DOHH2 (cell line): ENCODE data around the gene PDE4D.

Experiments used
- H3F3A ChIP-seq: fragments of 200-600 bp; sonication (generic), shearing (Covaris generic); 2 replicates; pipeline ENCODE4 v1.6.0; 2016; ENCODE audit warnings: antibody characterized with exemption, mild to moderate bottlenecking; ENCODE audit not compliant: control insufficient read depth, insufficient read depth
- H3K27ac ChIP-seq: fragments of 200-600 bp; sonication (generic); 2 replicates; pipeline ENCODE4 v1.5.1; 2014; ENCODE audit warnings: low read depth, mild to moderate bottlenecking, low read length, moderate library complexity
- H3K27me3 ChIP-seq: fragments of 200-600 bp; sonication (generic); 2 replicates; pipeline ENCODE4 v1.6.1; 2014; ENCODE audit warnings: mild to moderate bottlenecking, low read length, mixed read lengths; ENCODE audit not compliant: control insufficient read depth
- H3K36me3 ChIP-seq: fragments of 200-600 bp; sonication (generic); 2 replicates; pipeline ENCODE4 v1.6.1; 2014; ENCODE audit warnings: mild to moderate bottlenecking, low read length, moderate library complexity, mixed read lengths; ENCODE audit not compliant: control insufficient read depth
- H3K4me1 ChIP-seq: fragments of 200-600 bp; sonication (generic); 2 replicates; pipeline ENCODE4 v1.6.1; 2014; ENCODE audit warnings: mild to moderate bottlenecking, low read length, mixed read lengths; ENCODE audit not compliant: control insufficient read depth
- H3K4me2 ChIP-seq: fragments of 200-600 bp; sonication (generic); 2 replicates; pipeline ENCODE4 v1.6.0; 2014; ENCODE audit warnings: mild to moderate bottlenecking, low read length, moderate library complexity
- H3K4me3 ChIP-seq: fragments of 200-600 bp; sonication (generic); 2 replicates; pipeline ENCODE4 v1.5.1; 2014; ENCODE audit warnings: mild to moderate bottlenecking, low read length, mixed read lengths
- H3K79me2 ChIP-seq: fragments of 200-600 bp; sonication (generic); 2 replicates; pipeline ENCODE4 v1.6.1; 2014; ENCODE audit warnings: mild to moderate bottlenecking, low read length, mixed read lengths; ENCODE audit not compliant: control insufficient read depth
- H3K9me2 ChIP-seq: fragments of 200-600 bp; sonication (generic); replicated peaks from 2 replicates; pipeline ENCODE4 v1.6.1; 2014; ENCODE audit warnings: mild to moderate bottlenecking, low read length, mixed read lengths; ENCODE audit not compliant: control insufficient read depth
- H3K9me3 ChIP-seq: fragments of 200-600 bp; sonication (generic); 2 replicates; pipeline ENCODE4 v1.6.1; 2014; ENCODE audit warnings: antibody characterized with exemption, low read length, mixed read lengths; ENCODE audit not compliant: control insufficient read depth, insufficient read depth
- H4K20me1 ChIP-seq: fragments of 200-600 bp; sonication (generic); 2 replicates; pipeline ENCODE4 v1.6.0; 2014; ENCODE audit warnings: low read depth, mild to moderate bottlenecking, antibody characterized with exemption, low read length, moderate library complexity; ENCODE audit not compliant: control insufficient read depth, insufficient read depth
- EZH2phosphoT487 ChIP-seq: fragments of 200-600 bp; sonication (generic); IDR thresholded peaks from 2 replicates; pipeline ENCODE4 v1.6.1; 2017; ENCODE audit warnings: borderline replicate concordance, mild to moderate bottlenecking, antibody characterized with exemption, low read length, moderate library complexity, mixed read lengths
- TF ChIP-seq, protein P1 (sequence below): fragments of 200-600 bp; sonication (generic); IDR thresholded peaks from one replicate; pipeline ENCODE4 v1.5.1; 2014; ENCODE audit warnings: antibody characterized with exemption, mild to moderate bottlenecking, low read depth, low read length; ENCODE audit not compliant: poor library complexity, severe bottlenecking

The PDE4D gene

GRCh38 chr5:58985759-58986158, 907.8 kb downstream of the PDE4D start:
- Histone ChIP-seq H4K20me1 (no peaks in the 10 kb centered on the region), H3K4me2 (no peak overlapping the region), H3K27ac (no peak overlapping the region), H3K79me2 (no peaks in the 10 kb centered on the region), H3K4me1 (no peaks in the 10 kb centered on the region), H3F3A (no peaks in the 10 kb centered on the region), H3K27me3 (no peaks in the 10 kb centered on the region), H3K9me2 (no peaks in the 10 kb centered on the region), H3K9me3 (no peaks in the 10 kb centered on the region), H3K36me3 (peaks cover 15% of the 10 kb centered on the region), H3K4me3 (no peak overlapping the region)
- TF ChIP-seq, protein P1, sequence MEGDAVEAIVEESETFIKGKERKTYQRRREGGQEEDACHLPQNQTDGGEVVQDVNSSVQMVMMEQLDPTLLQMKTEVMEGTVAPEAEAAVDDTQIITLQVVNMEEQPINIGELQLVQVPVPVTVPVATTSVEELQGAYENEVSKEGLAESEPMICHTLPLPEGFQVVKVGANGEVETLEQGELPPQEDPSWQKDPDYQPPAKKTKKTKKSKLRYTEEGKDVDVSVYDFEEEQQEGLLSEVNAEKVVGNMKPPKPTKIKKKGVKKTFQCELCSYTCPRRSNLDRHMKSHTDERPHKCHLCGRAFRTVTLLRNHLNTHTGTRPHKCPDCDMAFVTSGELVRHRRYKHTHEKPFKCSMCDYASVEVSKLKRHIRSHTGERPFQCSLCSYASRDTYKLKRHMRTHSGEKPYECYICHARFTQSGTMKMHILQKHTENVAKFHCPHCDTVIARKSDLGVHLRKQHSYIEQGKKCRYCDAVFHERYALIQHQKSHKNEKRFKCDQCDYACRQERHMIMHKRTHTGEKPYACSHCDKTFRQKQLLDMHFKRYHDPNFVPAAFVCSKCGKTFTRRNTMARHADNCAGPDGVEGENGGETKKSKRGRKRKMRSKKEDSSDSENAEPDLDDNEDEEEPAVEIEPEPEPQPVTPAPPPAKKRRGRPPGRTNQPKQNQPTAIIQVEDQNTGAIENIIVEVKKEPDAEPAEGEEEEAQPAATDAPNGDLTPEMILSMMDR, result no peak
- no peak for TF ChIP-seq EZH2phosphoT487

- H3K36me3 ChIP-seq, result peaks cover 15% of the 10 kb centered on the region
- no peak overlapping the region for H3K4me3 ChIP-seq
- no peaks in the 10 kb centered on the region for H3K4me1 ChIP-seq
- H3K79me2 ChIP-seq, result no peaks in the 10 kb centered on the region
- no peaks in the 10 kb centered on the region for H4K20me1 ChIP-seq
- no peaks in the 10 kb centered on the region for H3K9me2 ChIP-seq
- no peak for TF ChIP-seq EZH2phosphoT487
- TF ChIP-seq, protein P1, result no peak
- no peaks in the 10 kb centered on the region for H3K27me3 ChIP-seq
- no peak overlapping the region for H3K27ac ChIP-seq
- H3K4me2 ChIP-seq, result no peak overlapping the region
- H3F3A ChIP-seq, result no peaks in the 10 kb centered on the region
- H3K9me3 ChIP-seq, result no peaks in the 10 kb centered on the region
Observed at GRCh38 chr5:58985311-58985710, 908.2 kb downstream of the PDE4D start.

GRCh38 chr5:58983526-58984452, 909.7 kb downstream of the PDE4D start:
- H3K9me2 ChIP-seq, result no peaks in the 10 kb centered on the region
- no peaks in the 10 kb centered on the region for H3K79me2 ChIP-seq
- H4K20me1 ChIP-seq, result no peaks in the 10 kb centered on the region
- H3K27me3 ChIP-seq, result no peaks in the 10 kb centered on the region
- H3K36me3 ChIP-seq, result peaks cover 6% of the 10 kb centered on the region; the same call in 1 of the 2 replicates
- H3K27ac ChIP-seq, result no peak overlapping the region
- no peaks in the 10 kb centered on the region for H3K4me1 ChIP-seq
- no peaks in the 10 kb centered on the region for H3K9me3 ChIP-seq
- TF ChIP-seq, protein P1, result no peak
- TF ChIP-seq EZH2phosphoT487, result no peak
- no peak overlapping the region for H3K4me3 ChIP-seq
- H3K4me2 ChIP-seq, result no peak overlapping the region
- H3F3A ChIP-seq, result no peaks in the 10 kb centered on the region
